Small intestine (tissue), 7 donors: ENCODE data around the gene CDK6. TPM values are rescaled to one million over a fixed set of nuclear protein-coding genes. Genes with fewer than 3 reads are reported as not detected.
A peak's percentile ranks its signal among the peaks of the same experiment; 100 is the strongest.

Source experiments
- DNase-seq, 2 donors: peaks; one replicate each; pipeline versions ENCODE4 v3.0.0 to v3.0.0-alpha.2; 2013
- FAIRE-seq: peaks from 2 replicates; lab custom pipeline; 2012; peaks lifted over from hg19 to GRCh38; lab: Jason Lieb, UNC
- H3K27ac ChIP-seq, 3 donors: one replicate each; pipeline ENCODE4 v1.5.1; 2013; ENCODE audit warnings: low read length in 2 of 3, mild to moderate bottlenecking in 2 of 3, control low read depth in 1 of 3, inconsistent platforms in 1 of 3, low read depth in 1 of 3, moderate library complexity in 1 of 3
- H3K27me3 ChIP-seq, 3 donors: one replicate each; pipeline ENCODE4 v1.6.1; 2013; ENCODE audit warnings: low read length in 3 of 3, inconsistent platforms in 1 of 3; ENCODE audit not compliant: control insufficient read depth in 3 of 3, insufficient read depth in 3 of 3
- H3K36me3 ChIP-seq, 3 donors: one replicate each; pipeline ENCODE4 v1.6.1; 2013; ENCODE audit warnings: low read length in 3 of 3, inconsistent platforms in 1 of 3, low read depth in 1 of 3, mild to moderate bottlenecking in 1 of 3, moderate library complexity in 1 of 3; ENCODE audit not compliant: control insufficient read depth in 3 of 3, insufficient read depth in 2 of 3
- H3K4me1 ChIP-seq, 3 donors: one replicate each; pipeline ENCODE4 v1.6.1; 2013; ENCODE audit warnings: low read length in 2 of 3, inconsistent platforms in 1 of 3, low read depth in 1 of 3, mild to moderate bottlenecking in 1 of 3, moderate library complexity in 1 of 3; ENCODE audit not compliant: control insufficient read depth in 3 of 3, insufficient read depth in 2 of 3
- H3K4me3 ChIP-seq, 3 donors: one replicate each; pipeline ENCODE4 v1.5.1; 2013; ENCODE audit warnings: low read length in 3 of 3, control low read depth in 1 of 3, inconsistent platforms in 1 of 3, low read depth in 1 of 3, mild to moderate bottlenecking in 1 of 3, moderate library complexity in 1 of 3
- H3K9me3 ChIP-seq, 2 donors: one replicate each; pipeline ENCODE4 v1.6.1; 2013; ENCODE audit warnings: low read depth in 1 of 2, low read length in 1 of 2; ENCODE audit not compliant: control insufficient read depth in 2 of 2, insufficient read depth in 1 of 2
- WGBS, 3 donors: extraction: QIAGEN DNeasy Blood & Tissue Kit; methylation state at CpG; one replicate each; pipeline ENCODE4 v1.1.7; 2013; 5-methylcytosine and 5-hydroxymethylcytosine counted together
- polyA plus RNA-seq, 4 donors: library from polyadenylated mRNA; stranded (reverse) in 3 of 4; unstranded in 1 of 4; fragments of 200-250 nt in 3 of 4; fragments of 120-200 nt in 1 of 4; gene quantifications; one replicate each; pipeline versions ENCODE4 v1.2.1 to v1.2.3, GENCODE V29; 2013
- donor health status: healthy with polysubstance abuse.
- donor health status: control.
- donor health status: control.
- donor health status: Bipolar disorder and iron deficiency.
- donor health status: healthy.

The CDK6 gene
- polyA plus RNA-seq, 4 donors, result 1.6 to 28.0 (median 8.1) TPM

GRCh38 chr7:92697012-92697411 lies 139.4 kb downstream of the CDK6 start:
- Histone ChIP-seq H3K27me3 (no peaks in the 10 kb centered on the region), H3K27ac (peak overlapping the region in 1 of 3 donors; percentile 10), H3K4me1 (peaks cover 0 to 40% (median 4%) of the 10 kb centered on the region in 3 donors), H3K9me3 (no peaks in the 10 kb centered on the region), H3K36me3 (peaks cover 0 to 2% (median 0%) of the 10 kb centered on the region in 3 donors), H3K4me3 (no peak overlapping the region)
- no peak for FAIRE-seq
- WGBS, 3 donors, result 27 to 60% (median 54%) methylated on average over 6 of the region's 6 CpGs
- no peak for DNase-seq

- peaks cover 0 to 2% (median 0%) of the 10 kb centered on the region in 3 donors for H3K36me3 ChIP-seq
- FAIRE-seq (no peak), DNase-seq (no peak)
- peaks cover 0 to 40% (median 4%) of the 10 kb centered on the region in 3 donors for H3K4me1 ChIP-seq
- H3K4me3 ChIP-seq, result no peak overlapping the region
- WGBS, 3 donors, result 36 to 72% (median 57%) methylated on average over 4 of the region's 4 CpGs
- peak overlapping the region in 1 of 3 donors; percentile 10 for H3K27ac ChIP-seq
- H3K27me3 ChIP-seq, result no peaks in the 10 kb centered on the region
- no peaks in the 10 kb centered on the region for H3K9me3 ChIP-seq
Measured at GRCh38 chr7:92696584-92696983, 139.8 kb downstream of the CDK6 start.

GRCh38 chr7:92695308-92696261 lies 140.8 kb downstream of the CDK6 start:
- H3K4me1 ChIP-seq, result peaks cover 0 to 40% (median 4%) of the 10 kb centered on the region in 3 donors
- no peak for FAIRE-seq
- H3K27ac ChIP-seq, result peak overlapping the region; percentile 77 to 81 (median 78)
- H3K27me3 ChIP-seq, result no peaks in the 10 kb centered on the region
- WGBS, 3 donors, result 9 to 27% (median 22%) methylated on average over 15 of the region's 15 CpGs
- H3K36me3 ChIP-seq, result no peaks in the 10 kb centered on the region
- H3K9me3 ChIP-seq, result no peaks in the 10 kb centered on the region
- DNase-seq, result peak; percentile 91 to 92
- H3K4me3 ChIP-seq, result peak overlapping the region; percentile 6 to 60 (median 54)

- Histone ChIP-seq H3K4me1 (peaks cover 0 to 40% (median 0%) of the 10 kb centered on the region in 3 donors), H3K36me3 (no peaks in the 10 kb centered on the region), H3K9me3 (no peaks in the 10 kb centered on the region), H3K4me3 (no peak overlapping the region), H3K27ac (no peak overlapping the region), H3K27me3 (no peaks in the 10 kb centered on the region)
- DNase-seq (no peak), FAIRE-seq (no peak)
Measured at GRCh38 chr7:92694211-92694610, 142.2 kb downstream of the CDK6 start.

GRCh38 chr7:92693519-92693918 lies 142.9 kb downstream of the CDK6 start:
- peaks cover 0 to 36% (median 0%) of the 10 kb centered on the region in 3 donors for H3K4me1 ChIP-seq
- no peak for DNase-seq
- 81 to 89% (median 88%) methylated on average over 1 of the region's 1 CpG for WGBS, 3 donors
- no peak overlapping the region for H3K4me3 ChIP-seq
- no peaks in the 10 kb centered on the region for H3K36me3 ChIP-seq
- no peak for FAIRE-seq
- no peak overlapping the region for H3K27ac ChIP-seq
- H3K9me3 ChIP-seq, result no peaks in the 10 kb centered on the region
- H3K27me3 ChIP-seq, result no peaks in the 10 kb centered on the region

GRCh38 chr7:92691578-92691977 lies 144.8 kb downstream of the CDK6 start:
- Histone ChIP-seq H3K36me3 (no peaks in the 10 kb centered on the region), H3K27me3 (no peaks in the 10 kb centered on the region), H3K27ac (no peak overlapping the region), H3K4me3 (no peak overlapping the region), H3K9me3 (no peaks in the 10 kb centered on the region), H3K4me1 (peaks cover 0 to 17% (median 0%) of the 10 kb centered on the region in 3 donors)
- peak; percentile 76 for FAIRE-seq
- 30 to 37% (median 36%) methylated on average over 2 of the region's 2 CpGs for WGBS, 3 donors
- DNase-seq, result peak; percentile 67 to 77

GRCh38 chr7:92685136-92686042 lies 151.0 kb downstream of the CDK6 start:
- H3K4me3 ChIP-seq, result no peak overlapping the region
- WGBS, 3 donors, result 80 to 89% (median 81%) methylated on average over 6 of the region's 6 CpGs
- peaks cover 0 to 3% (median 0%) of the 10 kb centered on the region in 3 donors for H3K36me3 ChIP-seq
- no peaks in the 10 kb centered on the region for H3K27me3 ChIP-seq
- H3K27ac ChIP-seq, result no peak overlapping the region
- peaks cover 1 to 24% (median 10%) of the 10 kb centered on the region in 3 donors for H3K4me1 ChIP-seq
- DNase-seq (peak in 1 of 2 donors; percentile 72), FAIRE-seq (no peak)
- H3K9me3 ChIP-seq, result no peaks in the 10 kb centered on the region

- H3K36me3 ChIP-seq, result peaks cover 0 to 3% (median 0%) of the 10 kb centered on the region in 3 donors
- WGBS, 3 donors, result 71 to 100% (median 100%) methylated on average over 1 of the region's 1 CpG
- no peaks in the 10 kb centered on the region for H3K27me3 ChIP-seq
- no peak for DNase-seq
- no peak for FAIRE-seq
- H3K27ac ChIP-seq, result peak overlapping the region in 1 of 3 donors; percentile 1
- H3K4me3 ChIP-seq, result no peak overlapping the region
- H3K4me1 ChIP-seq, result peaks cover 1 to 24% (median 10%) of the 10 kb centered on the region in 3 donors
- H3K9me3 ChIP-seq, result no peaks in the 10 kb centered on the region
Measured at GRCh38 chr7:92684274-92684673, 152.1 kb downstream of the CDK6 start.
